Measurements from ENCODE around the gene GAB2.

Gene GAB2

DNA sequence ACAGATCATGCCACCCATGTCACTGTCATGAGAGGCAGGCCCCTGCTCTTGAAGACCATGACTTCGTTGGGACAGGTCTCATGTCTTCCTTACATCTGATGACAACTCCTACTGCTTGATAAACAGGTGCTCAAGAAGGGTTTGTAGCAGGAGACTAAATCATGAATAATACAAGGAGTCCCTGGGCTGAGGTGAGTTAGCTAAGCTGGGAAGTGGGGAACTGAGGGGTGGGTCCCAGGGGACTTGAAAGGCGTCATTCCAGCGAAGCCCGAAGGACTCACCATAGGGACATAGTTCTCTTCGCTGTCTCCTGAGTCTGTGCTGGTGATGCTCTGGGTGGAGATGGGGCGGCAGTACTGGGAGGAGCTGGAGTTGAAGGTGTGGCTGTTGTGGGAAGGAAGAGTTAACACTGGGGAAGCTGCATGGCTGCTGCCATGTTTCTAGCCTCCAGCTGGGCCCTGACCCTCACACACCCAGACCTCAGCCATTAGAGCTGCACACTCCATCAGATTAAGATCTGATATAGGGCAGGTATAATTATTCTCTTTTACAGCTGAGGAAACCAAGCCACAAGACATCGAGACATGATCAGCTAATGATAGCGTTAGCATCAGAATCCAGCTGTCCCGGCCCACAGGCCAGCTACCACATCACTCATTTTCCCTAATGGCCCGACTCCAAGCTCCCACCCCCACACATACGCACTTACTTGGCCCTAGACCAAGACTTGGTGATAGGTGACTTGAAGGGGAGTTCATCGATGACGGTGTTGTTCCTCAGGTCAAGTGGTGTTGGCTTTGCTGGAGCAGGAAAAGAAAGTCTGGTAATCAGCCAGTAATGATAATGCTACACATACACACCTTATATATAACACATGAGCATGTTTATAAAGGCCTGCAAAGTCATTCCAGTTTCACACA, 196.0 kb downstream of the GAB2 start:
- TF ChIP-seq GATA1 (IDR thresholded peaks at IDR 0.05; ENCODE audit: low read depth, low read length) (no peak), POLR2A (IDR thresholded peaks at IDR 0.05; ENCODE audit: low read length) (no peak)
- DNase-seq: no peak

DNA sequence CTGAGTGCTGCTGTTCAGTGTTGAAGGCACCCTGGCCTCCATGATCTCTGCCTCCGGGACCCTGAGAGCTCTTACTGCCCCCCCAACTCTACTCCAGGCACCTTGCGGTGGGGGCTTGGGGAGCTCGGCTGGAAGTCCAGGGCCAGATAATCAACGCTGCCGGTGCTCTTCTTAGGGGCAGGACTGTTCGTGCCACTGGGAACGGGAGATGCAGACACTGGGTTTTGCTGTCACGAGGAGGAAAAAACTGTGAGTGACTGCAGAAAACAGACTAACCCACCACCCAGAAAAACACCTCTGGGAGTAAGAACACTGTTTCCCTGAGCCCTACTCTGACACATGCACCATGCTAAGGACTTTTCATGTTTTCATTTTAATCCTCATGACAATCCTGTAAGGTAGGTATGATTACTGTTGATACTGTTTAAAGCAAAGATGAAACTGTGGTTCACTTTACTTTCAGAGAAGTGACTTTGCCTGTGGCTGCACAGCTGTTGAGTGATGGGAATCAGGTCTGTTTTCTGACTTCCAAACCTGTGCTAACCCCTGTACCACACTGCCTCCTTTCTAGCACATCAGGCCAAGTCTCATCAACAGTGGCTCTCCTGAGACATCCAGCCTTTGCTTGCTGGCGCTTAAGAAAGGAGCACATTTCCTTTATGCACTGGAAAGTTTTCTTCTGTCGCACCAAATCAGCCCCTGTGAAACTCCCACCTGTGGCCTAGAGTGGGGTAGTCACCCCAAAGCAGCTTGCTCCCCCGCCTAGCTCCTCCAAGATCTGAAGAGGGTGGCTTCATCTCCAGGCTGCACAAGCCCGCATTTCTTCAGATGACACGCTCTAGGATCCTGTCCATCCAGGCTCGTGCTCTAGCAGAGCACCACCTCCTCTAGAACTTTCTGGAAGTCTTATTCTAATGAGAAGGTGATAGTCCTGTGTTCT, 197.1 kb downstream of the GAB2 start:
- no peak for DNase-seq
- TF ChIP-seq POLR2A (IDR thresholded peaks at IDR 0.05; ENCODE audit: low read length) (no peak), GATA1 (IDR thresholded peaks at IDR 0.05; ENCODE audit: low read depth, low read length) (no peak)

DNA sequence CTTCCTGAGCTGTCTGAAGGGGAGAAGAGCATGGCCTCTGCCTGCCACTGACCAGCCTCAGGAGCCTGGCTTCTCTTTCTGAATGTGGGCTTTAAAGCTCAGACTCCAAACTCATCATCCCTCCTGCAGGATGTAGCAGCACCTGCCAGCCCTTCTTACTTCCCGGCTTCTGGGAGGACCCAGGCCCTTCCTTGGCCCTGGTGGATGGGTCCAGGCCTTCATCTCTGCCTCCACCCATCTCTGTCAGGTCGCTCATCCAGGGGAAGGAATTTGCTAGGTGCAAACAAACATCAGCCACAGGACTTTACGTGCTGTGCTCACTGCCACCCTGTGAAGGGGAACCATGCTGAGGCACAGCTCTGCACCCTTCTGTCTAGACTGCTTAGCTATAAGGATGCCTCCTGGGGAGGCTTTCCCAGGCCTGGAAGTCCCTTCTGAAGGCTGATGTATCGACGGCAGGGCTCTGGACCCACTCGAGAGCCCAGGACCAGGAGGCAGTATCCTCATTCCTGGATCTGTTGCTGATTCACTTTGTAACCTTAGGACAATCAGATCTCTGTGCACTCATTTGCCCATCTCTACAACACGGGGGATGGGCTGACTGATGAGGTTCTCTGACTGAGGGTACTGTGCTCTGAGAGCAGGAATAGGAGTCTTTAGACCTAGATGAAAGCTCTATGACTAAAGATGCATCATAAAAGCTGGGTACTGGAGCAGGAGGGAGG, 198.0 kb downstream of the GAB2 start:
- TF ChIP-seq GATA1 (IDR thresholded peaks at IDR 0.05; ENCODE audit: low read depth, low read length) (no peak), POLR2A (IDR thresholded peaks at IDR 0.05; ENCODE audit: low read length) (no peak)
- no peak for DNase-seq

DNA sequence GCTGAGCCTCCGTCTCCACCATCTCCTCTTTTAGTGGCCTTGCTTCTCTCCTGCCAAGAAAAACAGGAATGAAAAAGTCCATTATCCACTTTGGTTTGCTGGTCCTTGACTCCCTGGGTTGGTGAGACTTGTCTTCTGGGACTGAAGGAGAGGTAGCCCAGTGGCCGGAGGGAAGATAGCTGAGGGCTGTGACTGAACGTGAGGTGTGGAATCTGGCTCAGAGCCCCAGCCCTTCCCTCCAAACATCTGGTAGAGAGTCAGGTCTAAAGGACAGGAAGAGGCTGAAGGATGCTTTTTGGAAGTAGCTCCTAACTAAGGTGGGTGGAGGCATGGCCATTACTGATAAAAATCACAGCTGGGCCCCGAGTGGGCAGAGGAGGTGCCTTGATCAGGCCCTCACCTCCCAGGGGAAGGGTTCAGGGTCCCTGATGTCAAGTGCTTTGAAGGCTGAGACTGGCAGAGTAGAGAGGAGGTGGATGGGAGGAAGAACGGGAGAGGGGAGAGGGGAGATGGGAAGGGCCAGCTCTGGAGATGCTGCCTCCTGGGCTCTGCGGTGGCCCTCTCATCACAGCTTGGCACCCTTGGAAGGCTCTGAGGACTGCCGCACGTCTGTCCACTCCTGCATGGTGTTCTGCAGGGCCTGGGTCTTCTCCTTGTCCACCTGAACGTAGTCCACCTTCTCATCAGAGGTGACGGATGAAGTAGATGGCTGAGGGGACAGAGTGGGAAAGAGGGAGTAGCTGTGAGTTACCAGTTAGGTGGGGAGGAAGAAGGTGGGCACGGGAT, 198.7 kb downstream of the GAB2 start:
- no peak for DNase-seq
- TF ChIP-seq POLR2A (IDR thresholded peaks at IDR 0.05; ENCODE audit: low read length): no peak
- TF ChIP-seq GATA1 (IDR thresholded peaks at IDR 0.05; ENCODE audit: low read depth, low read length): no peak

DNA sequence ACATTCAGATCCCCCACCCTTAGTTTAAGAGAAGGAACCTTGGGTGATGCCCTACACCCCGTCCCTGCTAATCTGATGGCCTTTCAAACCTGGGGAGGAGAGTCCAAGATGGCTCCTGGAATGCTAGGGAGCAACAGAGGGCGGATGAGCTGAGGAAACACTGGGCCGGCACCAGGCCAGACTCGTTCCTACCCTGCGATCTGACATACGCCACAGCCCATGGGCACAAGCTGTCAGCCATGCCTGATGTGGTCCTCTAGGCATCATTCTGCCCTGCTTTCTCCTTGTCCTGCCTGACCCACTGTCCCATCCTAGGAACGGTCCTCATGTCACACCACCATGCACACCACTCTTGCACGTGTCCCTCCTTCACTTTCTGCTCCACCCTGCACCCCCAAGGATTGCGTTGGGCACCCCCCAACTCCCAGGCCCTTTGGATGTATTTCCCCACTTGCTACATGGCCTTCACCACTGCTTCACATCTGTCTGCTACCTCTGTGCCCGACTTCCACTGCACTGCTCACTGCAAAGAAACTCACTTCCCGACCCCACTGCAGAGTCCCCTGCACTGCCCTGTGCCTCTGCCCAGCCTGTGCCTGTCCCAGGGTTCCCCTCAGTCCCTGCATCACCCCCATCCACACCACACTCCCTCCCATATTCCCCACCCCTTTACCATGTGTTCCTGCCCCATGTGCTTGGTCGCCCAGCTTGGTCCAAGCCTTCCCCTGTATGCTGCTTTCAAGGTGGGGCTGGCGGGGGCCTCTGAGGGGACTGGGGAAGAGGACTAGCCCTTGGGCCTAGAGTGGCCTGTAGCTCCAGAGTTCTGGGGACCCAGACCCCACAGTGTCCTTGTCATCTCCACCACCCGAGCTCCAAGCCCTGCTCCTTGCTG, 199.7 kb downstream of the GAB2 start:
- no peak for DNase-seq
- no peak for TF ChIP-seq GATA1 (IDR thresholded peaks at IDR 0.05; ENCODE audit: low read depth, low read length)
- TF ChIP-seq POLR2A (IDR thresholded peaks at IDR 0.05; ENCODE audit: low read length): no peak

DNA sequence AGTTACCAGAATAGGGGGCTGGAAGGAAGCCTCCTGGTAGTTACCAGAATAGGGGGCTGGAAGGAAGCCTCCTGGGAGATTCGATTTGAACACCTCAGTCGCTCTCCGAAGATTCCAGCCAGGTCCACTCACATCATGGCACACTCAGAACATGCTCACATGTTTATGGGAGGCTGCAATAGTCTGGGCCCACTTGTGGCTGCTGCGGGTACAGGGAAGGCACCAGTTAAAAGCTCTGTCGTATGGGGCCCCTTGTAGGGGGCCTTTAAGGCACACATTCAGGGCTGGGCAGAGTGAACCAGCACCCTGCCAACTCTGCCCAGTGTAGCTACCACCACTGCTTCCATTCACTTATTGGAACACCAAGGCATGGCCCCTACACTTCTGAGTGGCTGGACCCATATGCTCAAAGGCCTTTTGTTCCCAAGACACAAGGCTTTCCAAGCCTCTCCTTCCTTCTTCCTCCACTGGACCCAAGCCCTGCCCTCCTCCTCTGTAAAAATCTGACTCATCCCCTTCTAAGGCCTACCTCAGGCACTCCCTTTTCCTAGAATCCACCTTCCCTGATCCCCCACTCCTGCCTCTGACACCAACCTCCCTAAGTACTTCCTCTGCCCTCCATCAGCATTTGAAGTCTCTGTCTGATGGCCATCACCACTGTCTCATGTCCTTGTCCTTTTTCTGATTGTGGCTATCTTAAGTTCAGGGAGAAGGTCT, 200.9 kb downstream of the GAB2 start:
- no peak for DNase-seq
- no peak for TF ChIP-seq GATA1 (IDR thresholded peaks at IDR 0.05; ENCODE audit: low read depth, low read length)

DNA sequence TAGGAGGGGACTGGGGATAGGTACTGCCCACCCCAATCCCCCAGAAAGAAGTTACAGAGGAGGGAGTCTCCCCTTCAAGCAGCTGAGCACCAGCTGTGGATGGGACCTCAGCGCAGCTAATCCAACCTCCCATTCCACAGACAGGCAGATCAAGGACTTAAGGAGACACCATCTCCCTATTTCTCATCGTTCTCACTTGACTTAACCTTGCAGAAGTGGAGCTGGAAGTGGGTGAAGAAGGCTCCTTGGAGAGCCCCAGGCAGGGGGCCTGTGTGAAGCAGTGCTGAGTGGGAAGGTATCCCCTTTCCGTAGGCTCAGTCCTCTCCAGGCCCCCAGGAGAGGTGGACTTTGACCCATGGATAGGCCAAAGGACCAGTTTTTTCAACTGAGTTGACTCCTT, 201.6 kb downstream of the GAB2 start:
- TF ChIP-seq POLR2A (IDR thresholded peaks at IDR 0.05; ENCODE audit: low read length) (no peak), GATA1 (IDR thresholded peaks at IDR 0.05; ENCODE audit: low read depth, low read length) (no peak)

DNA sequence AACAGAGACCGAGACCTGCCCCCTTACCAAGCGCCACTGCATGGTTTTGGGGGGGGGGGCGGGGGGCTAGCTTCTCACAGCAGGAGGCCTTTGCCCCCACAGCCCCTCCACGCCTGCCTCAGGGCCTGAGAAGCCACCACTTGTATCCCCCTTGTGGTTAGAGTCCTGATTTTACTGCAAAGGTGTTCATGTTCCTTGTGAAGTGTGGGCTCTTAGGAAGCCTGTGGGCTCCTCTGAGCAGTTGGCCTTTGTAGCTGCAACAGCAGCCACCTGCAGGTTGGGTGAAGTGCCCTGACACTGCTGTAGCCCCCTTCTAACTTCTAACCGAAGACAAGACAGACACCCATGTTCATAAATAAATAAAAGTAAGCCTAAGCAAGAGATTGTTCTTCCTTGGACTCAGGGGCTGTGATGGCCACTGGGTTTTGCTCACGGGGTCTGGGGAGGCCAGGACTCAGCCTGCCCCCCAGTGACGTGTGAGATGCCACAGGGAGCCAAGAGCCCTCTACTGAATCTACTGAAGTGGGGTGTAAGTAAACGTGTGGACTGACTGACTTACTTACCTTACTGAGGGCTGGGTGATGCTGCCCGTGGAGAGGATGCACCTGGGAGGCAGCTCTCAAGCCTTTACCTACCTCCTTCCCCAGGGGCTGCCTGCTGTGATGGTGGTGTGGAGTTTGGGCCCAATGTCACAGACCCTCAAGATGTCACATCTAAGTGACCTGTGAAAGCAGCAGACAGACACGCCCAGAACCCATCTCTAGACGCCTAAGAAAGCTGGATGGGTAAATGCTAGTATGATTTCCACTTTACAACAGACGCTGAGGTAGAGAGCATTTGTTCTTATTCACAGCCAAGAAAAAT, 203.1 kb downstream of the GAB2 start:
- no peak for TF ChIP-seq GATA1 (IDR thresholded peaks at IDR 0.05; ENCODE audit: low read depth, low read length)
- TF ChIP-seq POLR2A (IDR thresholded peaks at IDR 0.05; ENCODE audit: low read length): no peak
- DNase-seq: no peak

More for the DNA sequence above, 201.6 kb downstream of the GAB2 start:
- no peak for DNase-seq

DNA sequence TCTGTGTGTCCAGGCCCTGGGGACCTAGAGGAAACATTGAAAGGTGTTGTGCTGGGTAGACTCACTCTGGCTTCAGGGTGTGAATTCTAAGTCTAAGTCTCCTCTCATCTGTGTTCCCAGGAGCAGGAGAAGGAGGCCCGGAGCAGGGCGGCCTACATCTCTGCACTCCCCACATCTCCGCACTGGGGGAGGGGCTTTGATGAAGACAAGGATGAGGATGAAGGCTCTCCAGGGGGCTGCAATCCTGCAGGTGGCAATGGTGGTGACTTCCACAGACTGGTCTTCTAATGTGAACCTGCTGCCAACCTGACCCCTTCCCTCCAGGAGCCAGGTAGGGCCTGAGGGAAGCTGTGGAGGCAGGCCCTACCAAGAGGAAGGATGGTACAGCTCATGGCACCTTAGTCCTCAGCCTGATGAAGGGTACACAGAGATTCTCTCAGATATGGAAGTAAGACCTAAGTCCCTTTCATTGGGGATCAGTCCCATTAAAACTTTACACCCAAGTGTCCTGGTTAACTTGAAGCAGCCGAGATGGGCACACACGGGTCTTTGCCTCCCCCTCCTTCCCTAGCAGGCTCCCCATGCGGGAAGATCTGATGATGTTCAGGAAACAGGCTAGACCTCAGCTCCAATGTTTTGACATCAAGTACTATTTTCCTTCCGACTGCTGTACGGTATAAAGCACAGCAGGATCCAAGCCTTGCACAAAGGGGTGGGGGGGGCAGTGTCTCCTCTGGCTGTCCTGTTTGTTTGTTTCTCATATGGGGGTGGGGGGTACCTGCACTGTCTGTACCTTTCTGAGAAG, 203.9 kb downstream of the GAB2 start:
- TF ChIP-seq POLR2A (IDR thresholded peaks at IDR 0.05; ENCODE audit: low read length) (no peak), GATA1 (IDR thresholded peaks at IDR 0.05; ENCODE audit: low read depth, low read length) (no peak)
- no peak for DNase-seq

Data from erythroblast (primary cell).